ENCODE data around the gene SEMA3A.

The SEMA3A gene

DNA sequence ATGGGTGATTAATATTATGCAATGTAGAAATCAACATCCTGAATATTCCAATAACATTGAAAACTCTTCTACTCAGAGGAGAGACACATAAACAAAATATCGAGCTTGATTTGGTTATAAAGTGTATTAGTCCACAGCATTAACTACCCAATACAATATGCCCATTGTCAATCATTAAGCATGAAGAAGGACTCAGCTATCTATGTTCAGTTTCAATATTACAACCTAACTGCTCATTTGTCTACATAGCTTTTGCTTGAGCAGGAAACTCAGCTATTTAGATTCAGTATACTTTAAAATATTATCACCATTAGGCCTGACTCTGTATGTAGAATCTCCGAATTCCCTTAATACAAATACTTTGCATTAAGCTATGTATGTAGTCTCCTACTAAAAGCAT, 262.6 kb downstream of the SEMA3A start:
- TF ChIP-seq, protein P1, sequence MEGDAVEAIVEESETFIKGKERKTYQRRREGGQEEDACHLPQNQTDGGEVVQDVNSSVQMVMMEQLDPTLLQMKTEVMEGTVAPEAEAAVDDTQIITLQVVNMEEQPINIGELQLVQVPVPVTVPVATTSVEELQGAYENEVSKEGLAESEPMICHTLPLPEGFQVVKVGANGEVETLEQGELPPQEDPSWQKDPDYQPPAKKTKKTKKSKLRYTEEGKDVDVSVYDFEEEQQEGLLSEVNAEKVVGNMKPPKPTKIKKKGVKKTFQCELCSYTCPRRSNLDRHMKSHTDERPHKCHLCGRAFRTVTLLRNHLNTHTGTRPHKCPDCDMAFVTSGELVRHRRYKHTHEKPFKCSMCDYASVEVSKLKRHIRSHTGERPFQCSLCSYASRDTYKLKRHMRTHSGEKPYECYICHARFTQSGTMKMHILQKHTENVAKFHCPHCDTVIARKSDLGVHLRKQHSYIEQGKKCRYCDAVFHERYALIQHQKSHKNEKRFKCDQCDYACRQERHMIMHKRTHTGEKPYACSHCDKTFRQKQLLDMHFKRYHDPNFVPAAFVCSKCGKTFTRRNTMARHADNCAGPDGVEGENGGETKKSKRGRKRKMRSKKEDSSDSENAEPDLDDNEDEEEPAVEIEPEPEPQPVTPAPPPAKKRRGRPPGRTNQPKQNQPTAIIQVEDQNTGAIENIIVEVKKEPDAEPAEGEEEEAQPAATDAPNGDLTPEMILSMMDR (IDR thresholded peaks at IDR 0.05): no peak

DNA sequence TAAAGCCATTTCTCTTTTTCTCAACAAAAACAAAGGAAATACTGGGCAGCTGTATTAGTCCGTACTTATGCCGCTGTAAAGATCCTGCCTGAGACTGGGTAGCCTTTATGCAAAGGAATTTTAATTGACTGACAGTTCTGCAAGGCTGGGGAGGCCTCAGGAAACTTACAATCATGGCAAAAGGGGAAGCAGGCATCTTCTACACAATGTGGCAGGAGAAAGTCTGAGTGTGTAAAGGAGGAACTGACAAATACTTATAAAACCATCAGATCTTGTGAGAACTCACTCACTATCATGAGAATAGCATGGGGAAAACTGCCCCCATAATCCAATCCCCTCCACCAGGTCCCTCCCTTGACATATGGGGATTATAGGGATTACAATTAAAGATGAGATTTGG, 264.3 kb downstream of the SEMA3A start:
- TF ChIP-seq, protein P1 (IDR thresholded peaks at IDR 0.05): no peak

DNA sequence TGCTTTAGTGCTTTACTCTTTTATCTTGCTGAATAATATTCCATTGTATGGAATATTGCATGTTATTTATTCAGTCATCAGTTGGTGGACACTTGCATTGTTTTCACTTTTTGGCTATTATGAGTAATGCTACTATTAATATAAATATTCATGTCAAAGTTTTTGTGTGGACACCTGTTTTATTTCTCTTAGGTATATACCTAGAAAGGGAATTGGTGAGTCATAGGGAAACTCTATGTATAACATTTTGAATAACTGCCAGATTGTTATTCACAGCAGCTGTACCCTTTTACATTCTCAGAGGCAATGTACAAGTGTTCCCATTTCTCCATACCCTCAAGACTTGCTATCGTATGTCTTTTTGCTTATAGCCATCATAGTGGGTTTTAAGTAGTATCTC, 268.7 kb downstream of the SEMA3A start:
- TF ChIP-seq, protein P1 (IDR thresholded peaks at IDR 0.05): no peak

DNA sequence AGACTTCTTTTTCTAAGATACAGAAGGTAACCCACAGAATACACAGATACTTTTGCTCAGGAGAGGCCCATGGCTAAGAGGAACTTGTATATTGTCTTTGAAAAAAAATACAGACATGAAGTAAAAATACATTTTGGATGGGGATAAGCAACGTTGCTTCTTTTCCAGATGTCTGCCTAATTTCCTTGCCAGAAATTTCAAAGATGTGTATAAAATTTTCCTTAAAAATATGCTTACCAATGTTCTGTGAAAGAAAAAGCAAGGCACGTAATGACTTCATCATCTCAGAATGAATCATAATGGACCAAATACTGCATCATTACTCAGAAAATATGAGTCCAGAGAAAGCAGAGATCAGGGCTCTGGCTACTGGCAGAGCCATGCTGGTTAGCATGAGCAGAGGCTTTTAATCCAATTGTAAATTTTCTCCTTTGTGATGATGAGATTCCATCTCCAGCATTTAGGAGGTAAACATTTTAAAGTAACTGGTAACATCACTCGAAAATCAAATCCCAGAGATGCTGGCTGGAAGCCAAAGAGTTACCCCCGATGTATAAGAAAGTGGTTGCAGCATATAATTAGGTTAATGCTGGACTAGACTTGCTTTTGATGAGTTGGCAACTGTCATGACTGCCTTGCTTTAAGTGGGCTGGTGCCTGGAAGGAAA, 272.5 kb downstream of the SEMA3A start:
- TF ChIP-seq, protein P1 (IDR thresholded peaks at IDR 0.05): no peak

DNA sequence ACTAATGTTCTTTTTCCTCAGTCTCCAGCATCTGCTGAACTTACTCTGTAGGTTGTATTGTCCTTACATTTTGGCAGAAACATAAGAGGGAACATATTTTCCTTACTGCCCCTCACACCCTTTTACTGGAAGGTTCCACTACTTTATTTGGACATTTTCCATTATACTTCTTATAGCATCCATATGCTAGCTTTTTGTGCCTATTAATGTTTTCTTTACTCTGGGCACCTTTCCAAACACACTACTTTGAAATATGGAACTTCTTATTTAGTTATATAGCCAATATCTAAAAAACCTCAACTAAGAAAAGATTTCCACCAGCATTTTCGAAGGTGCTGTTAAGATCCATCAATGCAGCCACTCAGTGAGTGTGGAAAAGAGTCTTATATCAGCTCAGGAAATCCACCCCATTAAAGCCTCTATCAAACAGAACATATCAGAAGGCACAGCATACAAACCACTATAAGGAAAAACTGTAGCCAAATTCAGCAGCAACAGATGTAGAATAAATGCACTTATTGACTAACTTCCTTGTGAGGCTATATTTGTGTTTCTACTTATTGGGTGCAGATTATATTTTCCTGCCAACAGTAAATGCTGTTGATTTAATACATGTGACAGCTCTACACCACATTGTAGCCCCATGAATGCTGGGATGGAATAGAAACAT, 273.2 kb downstream of the SEMA3A start:
- TF ChIP-seq, protein P1 (IDR thresholded peaks at IDR 0.05): no peak

DNA sequence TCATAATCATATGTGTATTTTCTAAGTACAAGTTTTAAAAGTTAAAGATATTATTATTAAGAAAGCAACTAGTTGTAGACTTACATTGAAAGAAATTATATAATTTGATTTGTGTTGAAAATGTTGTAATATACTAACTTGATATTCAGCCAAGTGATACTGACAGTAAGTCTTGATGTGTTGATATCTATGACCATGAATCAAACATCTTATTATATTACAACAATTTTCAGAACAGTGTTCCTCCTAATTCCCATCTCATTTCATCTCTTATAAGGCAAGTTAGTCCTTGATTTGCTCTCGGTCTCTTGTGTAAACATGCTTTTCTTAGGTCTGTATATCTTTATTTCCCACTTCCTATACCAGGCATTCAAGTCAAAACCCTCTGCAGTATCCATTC, 276.4 kb downstream of the SEMA3A start:
- TF ChIP-seq, protein P1 (IDR thresholded peaks at IDR 0.05): no peak

DNA sequence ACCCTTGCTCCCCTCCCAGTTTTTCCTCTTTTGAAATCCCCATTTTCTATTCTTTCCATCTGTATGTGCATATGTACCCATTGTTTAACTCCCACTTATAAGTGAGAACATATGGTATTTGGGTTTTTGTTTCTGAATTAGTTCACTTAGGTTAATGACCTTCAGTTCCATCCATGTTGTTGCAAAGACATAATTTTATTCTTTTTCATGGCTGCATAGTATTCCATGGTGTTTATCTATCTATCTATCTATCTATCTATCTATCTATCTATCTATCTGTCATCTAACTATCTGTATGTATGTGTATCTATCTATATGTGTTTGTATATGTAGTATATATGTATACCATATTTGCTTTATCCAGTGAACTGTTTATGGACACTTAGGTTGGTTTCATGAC, 281.4 kb downstream of the SEMA3A start:
- TF ChIP-seq, protein P1 (IDR thresholded peaks at IDR 0.05): no peak

All from LNCAP (cell line).